ENCODE measurements around the gene PNPLA4. TPM values are rescaled to one million over a fixed set of nuclear protein-coding genes. Genes with fewer than 3 reads are reported as not detected.

Gene PNPLA4
- total and polyA plus RNA-seq, 2 experiments from 2014 or later = 19.4 to 20.0 TPM

DNA sequence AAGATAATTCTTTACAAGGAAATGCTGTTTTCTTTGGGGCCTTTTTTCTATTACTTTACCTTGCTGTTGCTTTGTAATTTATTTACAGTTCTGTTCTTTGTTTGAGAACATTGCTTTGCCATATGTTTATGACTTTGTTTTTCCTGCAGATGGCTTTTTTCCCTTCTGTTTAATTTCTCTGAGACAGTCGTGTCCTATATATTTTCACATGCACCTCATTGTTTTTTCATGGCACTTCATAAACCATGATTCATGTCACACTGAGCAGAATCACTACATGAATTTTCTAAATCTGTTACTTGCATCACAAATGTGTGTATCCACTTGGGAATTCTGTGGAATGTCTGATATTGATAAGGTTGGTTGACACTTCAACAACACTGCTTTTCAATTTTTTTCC lies 33.0 kb upstream of the PNPLA4 start:
- H3K27ac ChIP-seq (ENCODE audit: low read depth) = no peak overlapping the region

DNA sequence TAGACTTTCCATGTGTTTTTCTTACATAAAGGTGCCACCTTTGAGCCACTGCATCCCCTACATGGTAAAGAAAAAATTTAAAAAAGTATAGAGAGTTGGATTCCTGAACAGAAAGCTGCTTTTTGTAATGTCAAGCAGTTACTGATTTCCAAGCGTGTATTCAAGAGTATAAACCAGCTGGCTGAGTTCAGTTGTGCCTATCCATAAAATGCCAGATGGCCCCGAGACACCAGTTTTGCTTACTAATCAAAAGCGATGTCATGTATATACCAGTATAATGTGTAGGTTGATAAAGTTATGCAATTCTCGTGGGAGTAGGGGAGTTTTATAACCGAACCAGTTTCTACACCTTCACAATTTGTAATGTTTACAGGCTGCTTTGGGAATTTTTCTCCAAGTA lies 26.2 kb upstream of the PNPLA4 start:
- no peaks in the 10 kb centered on the region for H3K4me1 Mint-ChIP-seq

More for the DNA sequence above, 33.0 kb upstream of the PNPLA4 start:
- Mint-ChIP-seq H3K27ac (no peak overlapping the region), H3K4me3 (no peak overlapping the region), H3K4me1 (no peaks in the 10 kb centered on the region; the same call in 2 of the 3 replicates), H3K36me3 (ENCODE audit: low read depth) (peaks cover 8% of the 10 kb centered on the region), H3K9me3 (peaks cover 9% of the 10 kb centered on the region), H3K27me3 (ENCODE audit: insufficient read depth, low read depth, poor library complexity) (peaks cover 5% of the 10 kb centered on the region)
- Histone ChIP-seq H3K27me3 (ENCODE audit: insufficient read depth) (no peaks in the 10 kb centered on the region), H3K4me2 (no peak overlapping the region), H3F3A (replicated peaks; ENCODE audit: low read depth) (no peaks in the 10 kb centered on the region), H3K4me1 (ENCODE audit: insufficient read depth) (no peaks in the 10 kb centered on the region), H3K4me3 (no peak overlapping the region), H3K9me2 (ENCODE audit: insufficient read depth) (no peaks in the 10 kb centered on the region), H2AFZ (no peak overlapping the region), H4K20me1 (replicated peaks; ENCODE audit: insufficient read depth) (no peaks in the 10 kb centered on the region), H3K79me2 (replicated peaks; ENCODE audit: insufficient read depth) (no peaks in the 10 kb centered on the region), H3K36me3 (ENCODE audit: insufficient read depth) (no peaks in the 10 kb centered on the region)
- no peak for TF ChIP-seq ZNF331 (CRISPR knock-in tag; IDR thresholded peaks at IDR 0.05; ENCODE audit: low read depth)
- no peak for TF ChIP-seq CREB1 (CRISPR knock-in tag; IDR thresholded peaks at IDR 0.05; ENCODE audit: low read depth)
- no peak for TF ChIP-seq ZNF114 (CRISPR knock-in tag; IDR thresholded peaks at IDR 0.05)
- TF ChIP-seq EZH2 (IDR thresholded peaks at IDR 0.05; ENCODE audit: low read depth, unreplicated experiment) = no peak
- no peak for TF ChIP-seq POLR2AphosphoS5 (IDR thresholded peaks at IDR 0.05; ENCODE audit: low read depth)
- DNase-seq (ENCODE audit: low spot score) (no peak), ATAC-seq (no peak)

DNA sequence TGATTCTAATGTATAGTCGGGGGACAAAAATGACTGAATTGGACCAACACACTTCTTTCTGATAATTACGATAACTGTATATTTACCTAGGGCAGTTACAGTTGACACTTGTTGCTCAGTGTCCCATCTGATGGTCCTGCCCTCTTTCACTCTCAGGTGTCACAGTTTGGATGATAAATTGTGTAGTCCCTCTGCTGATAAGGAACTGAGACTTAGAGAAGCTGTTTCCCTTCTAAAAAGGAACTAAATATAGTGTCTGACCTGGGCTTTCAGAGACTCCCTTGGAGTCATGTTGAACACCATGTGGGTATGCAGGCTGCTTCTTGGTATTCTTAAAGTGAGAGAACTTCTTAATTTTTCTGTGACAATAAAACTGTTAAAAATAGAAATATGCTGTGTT lies 23.7 kb upstream of the PNPLA4 start:
- no peak overlapping the region for H3K27ac Mint-ChIP-seq
- peaks cover 9% of the 10 kb centered on the region; the same call in 2 of the 3 replicates for H3K4me1 Mint-ChIP-seq
- Histone ChIP-seq H3K27me3 (ENCODE audit: insufficient read depth) (no peaks in the 10 kb centered on the region), H3K79me2 (replicated peaks; ENCODE audit: insufficient read depth) (no peaks in the 10 kb centered on the region), H2AFZ (no peak overlapping the region), H3K4me1 (ENCODE audit: insufficient read depth) (no peaks in the 10 kb centered on the region), H3K36me3 (ENCODE audit: insufficient read depth) (no peaks in the 10 kb centered on the region), H3K27ac (ENCODE audit: low read depth) (no peak overlapping the region), H3K4me3 (no peak overlapping the region), H3K4me2 (no peak overlapping the region), H3F3A (replicated peaks; ENCODE audit: low read depth) (no peaks in the 10 kb centered on the region), H4K20me1 (replicated peaks; ENCODE audit: insufficient read depth) (no peaks in the 10 kb centered on the region), H3K9me2 (ENCODE audit: insufficient read depth) (no peaks in the 10 kb centered on the region)
- no peaks in the 10 kb centered on the region for H3K9me3 Mint-ChIP-seq
- DNase-seq (ENCODE audit: low spot score) (no peak), ATAC-seq (no peak)
- no peak for TF ChIP-seq STAT1 (IDR thresholded peaks at IDR 0.05; ENCODE audit: unreplicated experiment)
- TF ChIP-seq POLR2AphosphoS5 (IDR thresholded peaks at IDR 0.05; ENCODE audit: low read depth) = no peak
- TF ChIP-seq NANOG (IDR thresholded peaks at IDR 0.05; ENCODE audit: borderline replicate concordance) = no peak
- TF ChIP-seq, protein P1, sequence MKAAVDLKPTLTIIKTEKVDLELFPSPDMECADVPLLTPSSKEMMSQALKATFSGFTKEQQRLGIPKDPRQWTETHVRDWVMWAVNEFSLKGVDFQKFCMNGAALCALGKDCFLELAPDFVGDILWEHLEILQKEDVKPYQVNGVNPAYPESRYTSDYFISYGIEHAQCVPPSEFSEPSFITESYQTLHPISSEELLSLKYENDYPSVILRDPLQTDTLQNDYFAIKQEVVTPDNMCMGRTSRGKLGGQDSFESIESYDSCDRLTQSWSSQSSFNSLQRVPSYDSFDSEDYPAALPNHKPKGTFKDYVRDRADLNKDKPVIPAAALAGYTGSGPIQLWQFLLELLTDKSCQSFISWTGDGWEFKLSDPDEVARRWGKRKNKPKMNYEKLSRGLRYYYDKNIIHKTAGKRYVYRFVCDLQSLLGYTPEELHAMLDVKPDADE (IDR thresholded peaks at IDR 0.05) = no peak
- H3K27me3 Mint-ChIP-seq (ENCODE audit: insufficient read depth, low read depth, poor library complexity) = peaks cover under 1% of the 10 kb centered on the region
- no peak overlapping the region for H3K4me3 Mint-ChIP-seq
- H3K36me3 Mint-ChIP-seq (ENCODE audit: low read depth) = no peaks in the 10 kb centered on the region

More for the DNA sequence above, 26.2 kb upstream of the PNPLA4 start:
- no peaks in the 10 kb centered on the region for H3K36me3 ChIP-seq (ENCODE audit: insufficient read depth)
- H3K4me1 ChIP-seq (ENCODE audit: insufficient read depth) = no peaks in the 10 kb centered on the region
- no peak for ATAC-seq
- no peak overlapping the region for H2AFZ ChIP-seq
- no peaks in the 10 kb centered on the region for H3F3A ChIP-seq (replicated peaks; ENCODE audit: low read depth)
- no peak for TF ChIP-seq STAT1 (IDR thresholded peaks at IDR 0.05; ENCODE audit: unreplicated experiment)
- TF ChIP-seq EZH2phosphoT487 (IDR thresholded peaks at IDR 0.05; ENCODE audit: unreplicated experiment) = no peak
- no peak overlapping the region for H3K27ac Mint-ChIP-seq
- peaks cover 8% of the 10 kb centered on the region for H3K36me3 Mint-ChIP-seq (ENCODE audit: low read depth)
- H4K20me1 ChIP-seq (replicated peaks; ENCODE audit: insufficient read depth) = no peaks in the 10 kb centered on the region
- H3K9me3 Mint-ChIP-seq = peaks cover 9% of the 10 kb centered on the region
- no peak overlapping the region for H3K4me3 ChIP-seq
- DNase-seq (ENCODE audit: low spot score) = no peak
- H3K27me3 Mint-ChIP-seq (ENCODE audit: insufficient read depth, low read depth, poor library complexity) = peaks cover 5% of the 10 kb centered on the region
- no peaks in the 10 kb centered on the region for H3K79me2 ChIP-seq (replicated peaks; ENCODE audit: insufficient read depth)
- no peak overlapping the region for H3K4me2 ChIP-seq
- H3K4me3 Mint-ChIP-seq = no peak overlapping the region
- H3K27ac ChIP-seq (ENCODE audit: low read depth) = no peak overlapping the region
- H3K9me2 ChIP-seq (ENCODE audit: insufficient read depth) = no peaks in the 10 kb centered on the region
- no peaks in the 10 kb centered on the region for H3K27me3 ChIP-seq (ENCODE audit: insufficient read depth)

Measured in GM23338 (cell line).